OCI-LY7 (cell line): Measurements from ENCODE around the gene COCH.

Experiments
- EZH2phosphoT487 ChIP-seq: fragments of 200-600 bp; sonication (generic); IDR thresholded peaks from 2 replicates; pipeline ENCODE4 v1.6.1; 2018; ENCODE audit warnings: low read depth, borderline replicate concordance, mild to moderate bottlenecking, mixed run types, antibody characterized with exemption, low read length, moderate library complexity, mixed read lengths
- TF ChIP-seq, protein P1 (sequence below): fragments of 200-600 bp; sonication (generic); conservative IDR thresholded peaks from 2 replicates; pipeline ENCODE4 v1.5.1; 2014; ENCODE audit warnings: mild to moderate bottlenecking, antibody characterized with exemption, low read length, moderate library complexity, mixed read lengths

DNA sequence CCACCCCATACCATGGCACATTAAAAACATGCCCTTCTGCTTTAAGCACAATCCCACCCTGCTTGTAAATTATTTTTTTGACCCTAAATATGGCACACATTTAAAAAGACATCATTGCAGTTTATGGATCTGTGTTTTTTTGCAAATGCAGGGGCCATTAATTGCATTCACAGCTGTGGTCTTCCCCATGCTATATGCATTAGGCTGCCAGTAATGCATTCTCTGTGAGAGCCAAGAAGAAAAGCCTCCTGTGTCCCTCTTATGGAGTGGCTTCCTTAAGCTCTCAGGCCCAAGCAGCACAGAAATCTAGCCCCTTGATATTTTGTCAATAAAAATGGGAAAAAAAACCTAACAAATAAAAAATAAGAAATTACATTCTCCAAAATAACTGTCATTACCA lies 20.4 kb upstream of the COCH start:
- TF ChIP-seq, protein P1, sequence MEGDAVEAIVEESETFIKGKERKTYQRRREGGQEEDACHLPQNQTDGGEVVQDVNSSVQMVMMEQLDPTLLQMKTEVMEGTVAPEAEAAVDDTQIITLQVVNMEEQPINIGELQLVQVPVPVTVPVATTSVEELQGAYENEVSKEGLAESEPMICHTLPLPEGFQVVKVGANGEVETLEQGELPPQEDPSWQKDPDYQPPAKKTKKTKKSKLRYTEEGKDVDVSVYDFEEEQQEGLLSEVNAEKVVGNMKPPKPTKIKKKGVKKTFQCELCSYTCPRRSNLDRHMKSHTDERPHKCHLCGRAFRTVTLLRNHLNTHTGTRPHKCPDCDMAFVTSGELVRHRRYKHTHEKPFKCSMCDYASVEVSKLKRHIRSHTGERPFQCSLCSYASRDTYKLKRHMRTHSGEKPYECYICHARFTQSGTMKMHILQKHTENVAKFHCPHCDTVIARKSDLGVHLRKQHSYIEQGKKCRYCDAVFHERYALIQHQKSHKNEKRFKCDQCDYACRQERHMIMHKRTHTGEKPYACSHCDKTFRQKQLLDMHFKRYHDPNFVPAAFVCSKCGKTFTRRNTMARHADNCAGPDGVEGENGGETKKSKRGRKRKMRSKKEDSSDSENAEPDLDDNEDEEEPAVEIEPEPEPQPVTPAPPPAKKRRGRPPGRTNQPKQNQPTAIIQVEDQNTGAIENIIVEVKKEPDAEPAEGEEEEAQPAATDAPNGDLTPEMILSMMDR, result no peak
- no peak for TF ChIP-seq EZH2phosphoT487
